Esophagus muscularis mucosa (tissue), 4 donors: ENCODE results near the gene TUBB3. TPM values are rescaled to one million over a fixed set of nuclear protein-coding genes. Genes with fewer than 3 reads are reported as not detected.

Experiments used
- DNase-seq: peaks from one replicate; pipeline ENCODE4 v3.0.0-alpha.2; 2017; ENCODE audit errors: extremely low spot score
- H3K27ac ChIP-seq, 4 donors: fragments of 200-600 bp; sonication (generic); replicated peaks in 1 of 4; 1 replicate in 3 of 4; 2 replicates in 1 of 4; pipeline ENCODE4 v1.5.1; 2016 to 2019; ENCODE audit warnings: mild to moderate bottlenecking in 1 of 4
- H3K27me3 ChIP-seq, 4 donors: fragments of 200-600 bp; sonication (generic); one replicate each; pipeline versions ENCODE4 v1.5.1 to v1.6.0; 2016 to 2019
- H3K36me3 ChIP-seq, 4 donors: fragments of 200-600 bp; sonication (generic); one replicate each; pipeline ENCODE4 v1.5.1; 2016 to 2019
- H3K4me1 ChIP-seq, 4 donors: fragments of 200-600 bp; sonication (generic); one replicate each; pipeline ENCODE4 v1.5.1; 2016 to 2019
- H3K4me3 ChIP-seq, 4 donors: fragments of 200-600 bp; sonication (generic); 1 replicate in 2 of 4; 2 replicates in 2 of 4; pipeline ENCODE4 v1.5.1; 2016 to 2019; ENCODE audit warnings: mild to moderate bottlenecking in 4 of 4, moderate library complexity in 1 of 4
- H3K9me3 ChIP-seq, 4 donors: fragments of 200-600 bp; sonication (generic); 1 replicate in 3 of 4; 2 replicates in 1 of 4; pipeline ENCODE4 v1.5.1; 2016 to 2019
- CTCF ChIP-seq, 3 experiments: fragments of 200-600 bp in 2 of 3; fragments of 450-650 bp in 1 of 3; sonication (generic) in 2 of 3; IDR thresholded peaks; one replicate each; pipeline ENCODE4 v1.5.1; 2017 to 2019; ENCODE audit warnings: antibody characterized with exemption in 3 of 3, mild to moderate bottlenecking in 2 of 3, moderate library complexity in 1 of 3
- EP300 ChIP-seq: sonication (generic); formaldehyde crosslinking; IDR thresholded peaks from one replicate; pipeline ENCODE4 v1.6.1; 2017; ENCODE audit warnings: antibody characterized with exemption
- POLR2A ChIP-seq: fragments of 450-650 bp; IDR thresholded peaks from one replicate; pipeline ENCODE4 v1.6.1; 2017; ENCODE audit warnings: antibody characterized with exemption, moderate library complexity, mild to moderate bottlenecking, low read depth
- POLR2AphosphoS5 ChIP-seq, 2 donors: sonication (generic); formaldehyde crosslinking; IDR thresholded peaks; one replicate each; pipeline ENCODE4 v1.6.1; 2017; ENCODE audit warnings: antibody characterized with exemption in 2 of 2
- WGBS: methylation state at CpG from one replicate; pipeline ENCODE4 v1.1.5; 2018; 5-methylcytosine and 5-hydroxymethylcytosine counted together
- intact Hi-C: fragments of 100-400 bp; cut with DNase I; formaldehyde crosslinking; loops from one replicate; pipeline ENCODE4 v1.15.1; 2023
- total RNA-seq, 4 donors: library from RNA; depleted of rRNA; stranded (reverse); fragments of >200 nt; gene quantifications; one replicate each; pipeline versions ENCODE4 v1.1.0 to v1.2.1, GENCODE V29; 2016

The TUBB3 gene
- total RNA-seq, 4 donors from 2014 or later: 2.5 to 19.5 (median 12.9) TPM

- WGBS: 92% methylated on average over 14 of the region's 26 CpGs
- intact Hi-C loops: no loop called here
- DNase-seq: no peak
- Histone ChIP-seq H3K4me3 (no peak overlapping the region), H3K36me3 (peaks cover 86 to 100% (median 99%) of the 10 kb centered on the region in 4 donors), H3K27ac (no peak overlapping the region), H3K4me1 (no peaks in the 10 kb centered on the region), H3K9me3 (no peaks in the 10 kb centered on the region), H3K27me3 (no peaks in the 10 kb centered on the region)
- no peak for TF ChIP-seq EP300
- TF ChIP-seq CTCF (IDR thresholded peaks at IDR 0.05): no peak
- TF ChIP-seq POLR2AphosphoS5 (IDR thresholded peaks at IDR 0.05): no peak
Observed at GRCh38 chr16:89895482-89896250, 27.5 kb upstream of the TUBB3 start.

- DNase-seq: no peak
- intact Hi-C loops: no loop called here
- Histone ChIP-seq H3K9me3 (no peaks in the 10 kb centered on the region), H3K4me1 (no peaks in the 10 kb centered on the region), H3K4me3 (no peak overlapping the region), H3K27me3 (no peaks in the 10 kb centered on the region), H3K36me3 (peaks cover 77 to 91% (median 90%) of the 10 kb centered on the region in 4 donors), H3K27ac (no peak overlapping the region)
- 96% methylated on average over 10 of the region's 11 CpGs for WGBS
- TF ChIP-seq POLR2A (no peak), POLR2AphosphoS5 (IDR thresholded peaks at IDR 0.05) (no peak), CTCF (IDR thresholded peaks at IDR 0.05) (no peak), EP300 (no peak)
Observed at GRCh38 chr16:89897204-89897603, 25.9 kb upstream of the TUBB3 start.

GRCh38 chr16:89898201-89898967, 24.8 kb upstream of the TUBB3 start:
- TF ChIP-seq POLR2A (no peak), EP300 (no peak), POLR2AphosphoS5 (IDR thresholded peaks at IDR 0.05) (no peak), CTCF (IDR thresholded peaks at IDR 0.05) (no peak)
- intact Hi-C loops: no loop called here
- DNase-seq: no peak

GRCh38 chr16:89899879-89900481, 23.2 kb upstream of the TUBB3 start:
- Histone ChIP-seq H3K27me3 (no peaks in the 10 kb centered on the region), H3K9me3 (no peaks in the 10 kb centered on the region), H3K27ac (no peak overlapping the region), H3K4me3 (no peak overlapping the region), H3K36me3 (peaks cover 79 to 89% (median 87%) of the 10 kb centered on the region in 4 donors), H3K4me1 (no peaks in the 10 kb centered on the region)
- 90% methylated on average over 20 of the region's 20 CpGs for WGBS
- TF ChIP-seq EP300: no peak
- no peak for TF ChIP-seq POLR2A
- TF ChIP-seq CTCF (IDR thresholded peaks at IDR 0.05): no peak
- no peak for TF ChIP-seq POLR2AphosphoS5 (IDR thresholded peaks at IDR 0.05)
- intact Hi-C loops: no loop called here
- no peak for DNase-seq

More at GRCh38 chr16:89898201-89898967, 24.8 kb upstream of the TUBB3 start:
- 92% methylated on average over 34 of the region's 36 CpGs for WGBS
- Histone ChIP-seq H3K27ac (no peak overlapping the region), H3K4me1 (no peaks in the 10 kb centered on the region), H3K9me3 (no peaks in the 10 kb centered on the region), H3K36me3 (peaks cover 73 to 89% (median 87%) of the 10 kb centered on the region in 4 donors), H3K27me3 (no peaks in the 10 kb centered on the region), H3K4me3 (no peak overlapping the region)
